ENCODE results near the gene BEX3.
"Not testable (repeated sequence)": the region's sequence is repeated elsewhere in the genome, so short reads cannot be mapped to it uniquely, and the experiment has no call there.

The BEX3 gene

GRCh38 chrX:103376118-103376978 is at the start of gene BEX3:
BEX3 (plus strand) TSS chrX:103376538; CDS start chrX:103377522, 984 bp downstream.
- DNase-seq = no peak

- no peak for DNase-seq
Measured at GRCh38 chrX:103329991-103330390, 46.3 kb upstream of the BEX3 start, which contains the start of gene TCEAL7. TCEAL7 (plus strand) TSS chrX:103330239; CDS start chrX:103331404, 1,165 bp downstream.

GRCh38 chrX:103330681-103331288 is 45.6 kb upstream of the BEX3 start:
- no peak for DNase-seq

- no peak for DNase-seq
Measured at GRCh38 chrX:103338663-103339062, 37.7 kb upstream of the BEX3 start.

GRCh38 chrX:103343105-103343504 is 33.2 kb upstream of the BEX3 start:
- DNase-seq = no peak

GRCh38 chrX:103344606-103345005 is 31.7 kb upstream of the BEX3 start:
- DNase-seq = no peak

GRCh38 chrX:103347682-103348397 is 28.5 kb upstream of the BEX3 start:
- DNase-seq = no peak

GRCh38 chrX:103356130-103356798 is 20.1 kb upstream of the BEX3 start, which contains the start of gene TCEAL9:
TCEAL9 (plus strand) TSS chrX:103356506; CDS start chrX:103357685, 1,179 bp downstream.
- peak; percentile 30 for DNase-seq

- no peak for DNase-seq
Measured at GRCh38 chrX:103356858-103357257, 19.5 kb upstream of the BEX3 start.

- DNase-seq = no peak
Measured at GRCh38 chrX:103357871-103358270, 18.5 kb upstream of the BEX3 start.

- DNase-seq = not testable (repeated sequence)
Measured at GRCh38 chrX:103359605-103360004, 16.7 kb upstream of the BEX3 start.

GRCh38 chrX:103360092-103360491 is 16.2 kb upstream of the BEX3 start:
- DNase-seq = no peak

- DNase-seq = no peak
Measured at GRCh38 chrX:103360916-103361315, 15.4 kb upstream of the BEX3 start.

GRCh38 chrX:103361798-103362197 is 14.5 kb upstream of the BEX3 start:
- DNase-seq = no peak

GRCh38 chrX:103362474-103362873 is 13.9 kb upstream of the BEX3 start:
- no peak for DNase-seq

GRCh38 chrX:103363046-103363445 is 13.3 kb upstream of the BEX3 start:
- DNase-seq = no peak

GRCh38 chrX:103367502-103367901 is 8.8 kb upstream of the BEX3 start:
- no peak for DNase-seq

GRCh38 chrX:103369479-103369878 is 6.9 kb upstream of the BEX3 start:
- no peak for DNase-seq

GRCh38 chrX:103372886-103373285 is 3.5 kb upstream of the BEX3 start:
- DNase-seq = no peak

- DNase-seq = no peak
Measured at GRCh38 chrX:103373581-103373980, 2.8 kb upstream of the BEX3 start.

- no peak for DNase-seq
Measured at GRCh38 chrX:103376979-103377324, 614 bp downstream of the BEX3 start.

GRCh38 chrX:103378990-103379389 is 2.7 kb downstream of the BEX3 start:
- no peak for DNase-seq

GRCh38 chrX:103382877-103383276 is 6.5 kb downstream of the BEX3 start:
- no peak for DNase-seq
